GM12891 (cell line): Measurements from ENCODE around the gene DSTN.

ENCODE experiments used
- PAX5 ChIP-seq: IDR thresholded peaks from 2 replicates; pipeline ENCODE4 v1.6.1; 2011; ENCODE audit warnings: low read length, moderate library complexity, mild to moderate bottlenecking; ENCODE audit not compliant: insufficient read depth, severe bottlenecking
- POLR2A ChIP-seq: IDR thresholded peaks from 2 replicates; pipeline ENCODE4 v1.6.1; 2011; ENCODE audit warnings: low read depth, low read length, control low read depth
- POLR2AphosphoS5 ChIP-seq: IDR thresholded peaks from 2 replicates; pipeline ENCODE4 v1.6.1; 2011; ENCODE audit warnings: low read depth, low read length, control low read depth
- POU2F2 ChIP-seq: IDR thresholded peaks from 2 replicates; pipeline ENCODE4 v1.6.1; 2011; ENCODE audit warnings: low read depth, mild to moderate bottlenecking, control low read depth, low read length, moderate library complexity
- TAF1 ChIP-seq: IDR thresholded peaks from 2 replicates; pipeline ENCODE4 v1.6.1; 2011; ENCODE audit warnings: low read depth, low read length, control low read depth

DNA sequence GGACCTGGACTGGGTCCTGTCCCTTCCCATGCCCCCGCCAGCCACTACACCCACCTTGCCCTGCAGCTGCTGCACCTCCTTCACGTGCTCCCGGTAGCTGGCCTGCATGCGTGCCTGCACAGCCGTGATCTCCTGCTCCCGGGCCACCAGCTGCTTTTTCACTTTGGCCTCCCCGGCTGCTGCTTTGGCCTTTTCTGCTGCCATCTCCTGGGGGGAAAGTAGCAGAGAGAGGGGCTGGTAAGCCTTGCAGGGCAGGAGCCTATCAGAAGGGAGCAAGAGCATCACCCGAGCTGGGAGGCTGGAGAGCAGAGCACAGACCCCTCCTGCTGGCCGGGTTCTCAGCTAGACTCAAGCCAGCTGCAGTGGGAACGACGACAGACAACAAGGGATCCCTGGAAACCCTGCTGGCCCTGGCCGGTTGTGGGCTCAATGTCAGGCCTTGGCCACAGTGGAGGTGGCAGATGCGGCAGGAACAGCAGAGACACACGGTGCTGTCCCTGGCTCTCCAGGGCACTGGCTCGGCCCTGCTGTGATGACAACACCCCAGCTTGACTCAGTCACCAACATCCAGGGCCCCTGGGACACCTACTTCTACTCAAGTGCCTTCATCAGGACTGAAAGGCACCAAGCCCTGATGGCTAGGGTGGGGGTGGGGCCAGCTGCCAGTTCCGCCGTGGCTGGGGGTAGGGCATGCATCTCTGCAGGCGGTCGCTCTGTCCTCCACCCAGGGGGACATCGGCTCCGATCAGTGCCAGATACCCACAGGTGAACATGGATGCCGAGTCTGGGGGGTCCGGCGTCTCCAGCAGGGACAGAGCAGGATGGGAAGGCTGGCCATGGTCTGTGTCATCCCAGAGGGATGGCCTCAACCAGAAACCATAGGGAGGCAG is 66.9 kb downstream of the DSTN start:
- TF ChIP-seq POU2F2 (no peak), POLR2AphosphoS5 (no peak), POLR2A (no peak), TAF1 (no peak), PAX5 (no peak)
